BLaER1 treated with 17β-estradiol and CSF1 and Interleukin-3, amounts not matched to agents 10 nM and 100 nM (cell line): ENCODE results near the gene CBLB.
A peak's percentile ranks its signal among the peaks of the same experiment; 100 is the strongest.

ENCODE experiments used
- H3K27ac ChIP-seq, 11 experiments: shearing (Covaris generic); formaldehyde crosslinking; 2 replicates each; pipeline ENCODE4 v1.8.1; 2022
- H3K27me3 ChIP-seq, 11 experiments: shearing (Covaris generic); formaldehyde crosslinking; 2 replicates each; pipeline ENCODE4 v1.8.1; 2022
- H3K36me3 ChIP-seq, 11 experiments: shearing (Covaris generic); formaldehyde crosslinking; 2 replicates each; pipeline ENCODE4 v1.8.1; 2022
- H3K4me1 ChIP-seq, 10 experiments: shearing (Covaris generic); formaldehyde crosslinking; 2 replicates each; pipeline ENCODE4 v1.8.1; 2022
- H3K4me2 ChIP-seq, 11 experiments: shearing (Covaris generic); formaldehyde crosslinking; 2 replicates each; pipeline ENCODE4 v1.8.1; 2022
- H3K4me3 ChIP-seq, 10 experiments: shearing (Covaris generic); formaldehyde crosslinking; 2 replicates each; pipeline ENCODE4 v1.8.1; 2022
- H3K9ac ChIP-seq, 11 experiments: shearing (Covaris generic); formaldehyde crosslinking; 2 replicates each; pipeline ENCODE4 v1.8.1; 2022
- H3K9me3 ChIP-seq, 11 experiments: shearing (Covaris generic); formaldehyde crosslinking; replicated peaks in 1 of 11; 2 replicates each; pipeline ENCODE4 v1.8.1; 2022
- H4K20me1 ChIP-seq, 11 experiments: shearing (Covaris generic); formaldehyde crosslinking; 2 replicates each; pipeline ENCODE4 v1.8.1; 2022
- Cebpa-rat ChIP-seq, 11 experiments: shearing (Covaris generic); IDR thresholded peaks; 2 replicates each; pipeline ENCODE4 v1.8.1; 2022

The CBLB gene

GRCh38 chr3:105812194-105812586 is 56.6 kb downstream of the CBLB start:
- no peak for TF ChIP-seq Cebpa-rat (IDR thresholded peaks at IDR 0.05)
- H3K27me3 ChIP-seq: no peaks in the 10 kb centered on the region
- H3K4me3 ChIP-seq: no peak overlapping the region
- peaks cover 0 to 5% (median 0%) of the 10 kb centered on the region in 11 experiments; a peak in 2 of 22 replicates for H3K9me3 ChIP-seq
- peaks cover 0 to 83% (median 0%) of the 10 kb centered on the region in 11 experiments; a peak in 2 of 22 replicates for H4K20me1 ChIP-seq
- peaks cover 0 to 7% (median 0%) of the 10 kb centered on the region in 10 experiments; a peak in 2 of 20 replicates for H3K4me1 ChIP-seq
- no peak overlapping the region for H3K27ac ChIP-seq
- H3K9ac ChIP-seq: no peak overlapping the region
- peaks cover 0 to 8% (median 0%) of the 10 kb centered on the region in 11 experiments; a peak in 5 of 22 replicates for H3K36me3 ChIP-seq
- no peak overlapping the region for H3K4me2 ChIP-seq

DNA sequence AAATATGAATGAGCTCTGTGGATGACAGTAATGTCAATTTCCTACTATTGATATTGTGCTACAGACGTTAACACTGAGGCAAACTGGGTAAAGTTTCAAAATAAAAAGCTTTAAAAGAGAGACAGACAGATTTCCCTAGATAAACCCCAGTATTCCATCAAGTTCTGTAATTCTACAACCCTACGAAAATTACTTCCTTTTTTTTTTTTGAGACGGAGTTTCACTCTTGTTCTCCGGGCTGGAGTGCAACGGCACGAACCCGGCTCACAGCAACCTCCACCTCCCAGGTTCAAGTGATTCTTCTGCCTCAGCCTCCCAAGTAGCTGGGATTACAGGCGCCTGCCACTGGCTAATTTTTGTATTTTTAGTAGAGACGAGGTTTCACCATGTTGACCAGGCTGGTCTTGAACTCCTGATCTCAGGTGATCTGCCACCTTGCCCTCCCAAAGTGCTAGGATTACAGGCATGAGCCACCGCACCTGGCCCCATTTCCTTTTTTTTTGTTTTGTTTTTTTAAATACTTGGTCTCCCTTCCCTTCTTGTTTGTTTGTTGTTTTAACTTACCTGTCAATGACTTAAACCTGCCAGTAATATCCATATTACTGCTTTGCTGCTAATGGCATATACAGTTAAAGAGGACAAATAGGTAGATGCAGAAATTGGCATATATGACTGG is 57.2 kb downstream of the CBLB start:
- TF ChIP-seq Cebpa-rat (IDR thresholded peaks at IDR 0.05): no peak
- Histone ChIP-seq H3K36me3 (peaks cover 0 to 7% (median 0%) of the 10 kb centered on the region in 11 experiments; a peak in 4 of 22 replicates), H3K4me1 (peaks cover 0 to 12% (median under 1%) of the 10 kb centered on the region in 10 experiments; a peak in 9 of 20 replicates), H3K9me3 (peaks cover 0 to 5% (median 0%) of the 10 kb centered on the region in 11 experiments; a peak in 2 of 22 replicates), H3K27me3 (no peaks in the 10 kb centered on the region), H3K4me2 (no peak overlapping the region), H4K20me1 (peaks cover 0 to 83% (median 0%) of the 10 kb centered on the region in 11 experiments; a peak in 2 of 22 replicates), H3K4me3 (no peak overlapping the region), H3K9ac (no peak overlapping the region), H3K27ac (no peak overlapping the region)

DNA sequence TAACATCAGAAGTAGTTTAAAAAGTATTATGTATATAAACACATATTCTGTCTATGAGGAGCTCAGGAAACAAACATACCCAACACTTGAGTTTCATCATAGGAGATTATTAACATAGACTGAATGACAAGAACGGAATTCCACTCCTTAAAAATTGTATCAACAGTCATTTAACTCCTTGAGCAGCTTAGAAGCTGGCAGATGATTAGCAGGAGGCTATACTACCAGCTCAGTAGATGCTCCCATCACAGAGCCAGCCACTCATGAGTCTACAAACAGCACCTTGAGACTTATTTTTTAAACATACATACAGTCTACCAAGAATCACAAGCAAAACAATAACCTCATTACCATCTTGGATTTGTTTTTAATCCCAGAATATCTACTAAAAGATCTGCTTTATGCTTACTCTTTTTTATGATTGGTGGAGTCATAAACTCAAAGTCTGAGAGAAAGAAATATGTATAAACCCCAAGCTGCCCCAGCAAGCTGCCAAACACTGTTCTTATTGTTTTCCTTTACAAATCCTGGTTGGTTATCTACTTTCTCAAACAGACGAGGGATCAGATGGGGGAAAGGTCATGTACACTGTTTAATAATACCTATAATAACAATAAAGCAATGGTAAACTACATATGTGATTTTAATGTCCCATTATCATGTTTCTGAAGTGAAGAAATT is 59.5 kb downstream of the CBLB start:
- Histone ChIP-seq H3K27ac (no peak overlapping the region), H4K20me1 (peaks cover 0 to 91% (median 0%) of the 10 kb centered on the region in 11 experiments; a peak in 2 of 22 replicates), H3K9me3 (peaks cover 0 to 6% (median 0%) of the 10 kb centered on the region in 11 experiments; a peak in 1 of 22 replicates), H3K27me3 (no peaks in the 10 kb centered on the region), H3K36me3 (peaks cover 0 to 9% (median 0%) of the 10 kb centered on the region in 11 experiments; a peak in 3 of 22 replicates), H3K9ac (no peak overlapping the region), H3K4me2 (no peak overlapping the region), H3K4me1 (peaks cover 0 to 29% (median 2%) of the 10 kb centered on the region in 10 experiments; a peak in 9 of 20 replicates), H3K4me3 (no peak overlapping the region)
- TF ChIP-seq Cebpa-rat (IDR thresholded peaks at IDR 0.05): no peak

- TF ChIP-seq Cebpa-rat (IDR thresholded peaks at IDR 0.05): no peak
- H3K9me3 ChIP-seq: peaks cover 0 to 6% (median 0%) of the 10 kb centered on the region in 11 experiments; a peak in 1 of 22 replicates
- H3K4me1 ChIP-seq: peaks cover 0 to 29% (median 2%) of the 10 kb centered on the region in 10 experiments; a peak in 9 of 20 replicates
- H3K4me2 ChIP-seq: no peak overlapping the region
- H3K4me3 ChIP-seq: no peak overlapping the region
- H3K36me3 ChIP-seq: peaks cover 0 to 13% (median 0%) of the 10 kb centered on the region in 11 experiments; a peak in 4 of 22 replicates
- no peak overlapping the region for H3K27ac ChIP-seq
- H4K20me1 ChIP-seq: peaks cover 0 to 87% (median 0%) of the 10 kb centered on the region in 11 experiments; a peak in 2 of 22 replicates
- H3K27me3 ChIP-seq: no peaks in the 10 kb centered on the region
- H3K9ac ChIP-seq: no peak overlapping the region
Observed at GRCh38 chr3:105807701-105808100, 61.1 kb downstream of the CBLB start.

DNA sequence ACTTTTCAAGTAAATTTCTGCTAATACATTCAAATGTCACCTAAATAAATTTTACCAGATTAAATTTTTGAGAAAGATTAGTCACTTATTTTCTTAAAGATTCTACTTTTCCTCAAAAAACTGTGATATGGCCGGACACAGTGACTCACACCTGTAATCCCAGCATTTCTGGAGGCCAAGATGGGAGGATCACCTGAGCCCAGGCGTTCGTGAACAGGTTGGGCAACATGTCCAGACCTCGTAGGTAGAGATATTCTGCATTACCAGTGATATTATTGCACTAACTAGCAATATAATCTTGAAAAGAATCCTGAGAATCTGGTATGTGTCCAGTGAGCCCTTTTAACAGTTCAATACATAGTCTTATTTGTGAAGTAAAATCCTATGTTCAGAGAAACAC is 61.7 kb downstream of the CBLB start:
- Histone ChIP-seq H3K9ac (no peak overlapping the region), H3K27me3 (no peaks in the 10 kb centered on the region), H4K20me1 (peaks cover 0 to 87% (median 0%) of the 10 kb centered on the region in 11 experiments; a peak in 3 of 22 replicates), H3K4me1 (peaks cover 0 to 29% (median 6%) of the 10 kb centered on the region in 10 experiments; a peak in 10 of 20 replicates), H3K4me3 (no peak overlapping the region), H3K4me2 (peak overlapping the region in 1 of 11 experiments; percentile 24; a peak in 1 of 22 replicates), H3K36me3 (peaks cover 0 to 15% (median 0%) of the 10 kb centered on the region in 11 experiments; a peak in 4 of 22 replicates), H3K27ac (no peak overlapping the region), H3K9me3 (peaks cover 0 to 6% (median 0%) of the 10 kb centered on the region in 11 experiments; a peak in 1 of 22 replicates)
- no peak for TF ChIP-seq Cebpa-rat (IDR thresholded peaks at IDR 0.05)

GRCh38 chr3:105806359-105806758 is 62.5 kb downstream of the CBLB start:
- no peak for TF ChIP-seq Cebpa-rat (IDR thresholded peaks at IDR 0.05)
- Histone ChIP-seq H3K36me3 (peaks cover 0 to 17% (median 0%) of the 10 kb centered on the region in 11 experiments; a peak in 4 of 22 replicates), H3K4me2 (peak overlapping the region in 6 of 11 experiments; percentile 10 to 39 (median 20); a peak in 7 of 22 replicates), H3K27me3 (no peaks in the 10 kb centered on the region), H3K27ac (no peak overlapping the region), H4K20me1 (peaks cover 0 to 87% (median 0%) of the 10 kb centered on the region in 11 experiments; a peak in 3 of 22 replicates), H3K9me3 (peaks cover 0 to 6% (median 0%) of the 10 kb centered on the region in 11 experiments; a peak in 1 of 22 replicates), H3K4me1 (peaks cover 0 to 25% (median 12%) of the 10 kb centered on the region in 10 experiments; a peak in 10 of 20 replicates), H3K4me3 (no peak overlapping the region), H3K9ac (no peak overlapping the region)

GRCh38 chr3:105805404-105805803 is 63.4 kb downstream of the CBLB start:
- Histone ChIP-seq H3K27ac (no peak overlapping the region), H3K9me3 (peaks cover 0 to 6% (median 0%) of the 10 kb centered on the region in 11 experiments; a peak in 1 of 22 replicates), H3K27me3 (no peaks in the 10 kb centered on the region), H3K9ac (no peak overlapping the region), H3K4me2 (peak overlapping the region in 1 of 11 experiments; percentile 22; a peak in 3 of 22 replicates), H3K4me1 (peaks cover 0 to 25% (median 12%) of the 10 kb centered on the region in 10 experiments; a peak in 10 of 20 replicates), H3K36me3 (peaks cover 0 to 17% (median 0%) of the 10 kb centered on the region in 11 experiments; a peak in 4 of 22 replicates), H3K4me3 (no peak overlapping the region), H4K20me1 (peaks cover 0 to 90% (median 0%) of the 10 kb centered on the region in 11 experiments; a peak in 3 of 22 replicates)
- TF ChIP-seq Cebpa-rat (IDR thresholded peaks at IDR 0.05): no peak

GRCh38 chr3:105802118-105802706 is 66.6 kb downstream of the CBLB start:
- Histone ChIP-seq H3K4me1 (peaks cover 8 to 57% (median 34%) of the 10 kb centered on the region in 10 experiments), H3K9ac (no peak overlapping the region), H3K36me3 (peaks cover 0 to 18% (median 0%) of the 10 kb centered on the region in 11 experiments; a peak in 4 of 22 replicates), H4K20me1 (peaks cover 0 to 82% (median 0%) of the 10 kb centered on the region in 11 experiments; a peak in 3 of 22 replicates), H3K9me3 (peaks cover 0 to 7% (median 0%) of the 10 kb centered on the region in 11 experiments; a peak in 3 of 22 replicates), H3K27ac (no peak overlapping the region), H3K27me3 (no peaks in the 10 kb centered on the region), H3K4me2 (no peak overlapping the region), H3K4me3 (no peak overlapping the region)
- no peak for TF ChIP-seq Cebpa-rat (IDR thresholded peaks at IDR 0.05)
